PC-3 (cell line): Measurements from ENCODE around the gene TTC6. TPM values are rescaled to one million over a fixed set of nuclear protein-coding genes. Genes with fewer than 3 reads are reported as not detected.
A peak's percentile ranks its signal among the peaks of the same experiment; 100 is the strongest.

Experiments used
- ATAC-seq: fragments of 200-7000 bp; cut with Tn5 transposase; 2 replicates; pipeline ENCODE4 v1.9.1; 2020; ENCODE audit warnings: mild to moderate bottlenecking, moderate library complexity
- BruUV-seq: library from RNA; stranded (reverse); fragments of 400-500 nt; replicated peaks from 2 replicates; lab custom pipeline; 2021; lab: Mats Ljungman, UMichigan
- CTCF ChIA-PET: fragments of 300-600 bp; sonication (Branson Sonifier 250); formaldehyde crosslinking; loops from one replicate; lab custom pipeline; 2022; ENCODE audit warnings: antibody characterized with exemption; lab: Charles Lee
- POLR2A ChIA-PET: fragments of 300-600 bp; sonication (Branson Sonifier 250); formaldehyde crosslinking; loops from one replicate; lab custom pipeline; 2022; ENCODE audit warnings: antibody characterized with exemption; ENCODE audit not compliant: unreplicated experiment; lab: Charles Lee
- DNase-seq: peaks from one replicate; pipeline ENCODE4 v3.0.0-alpha.2; 2015
- H2AFZ ChIP-seq: fragments of 300-600 bp; sonication (generic); 2 replicates; pipeline ENCODE4 v1.6.0; 2016; ENCODE audit warnings: antibody characterized with exemption, low read length
- H3F3A ChIP-seq: fragments of 300-600 bp; sonication (generic); one replicate; pipeline ENCODE4 v1.6.0; 2017; ENCODE audit warnings: antibody characterized with exemption, low read length, control low read depth, mild to moderate bottlenecking; ENCODE audit not compliant: unreplicated experiment
- H3K27ac ChIP-seq: fragments of 300-600 bp; sonication (generic); 2 replicates; pipeline ENCODE4 v1.5.1; 2016; ENCODE audit warnings: mild to moderate bottlenecking, low read length
- H3K27me3 ChIP-seq: fragments of 300-600 bp; sonication (generic); 2 replicates; pipeline ENCODE4 v1.6.1; 2016; ENCODE audit warnings: low read length, mixed read lengths
- H3K36me3 ChIP-seq: fragments of 300-600 bp; sonication (generic); 2 replicates; pipeline ENCODE4 v1.6.1; 2016; ENCODE audit warnings: low read depth, mixed run types, low read length, mixed read lengths
- H3K4me1 ChIP-seq: fragments of 300-600 bp; sonication (generic); 2 replicates; pipeline ENCODE4 v1.5.1; 2016; ENCODE audit warnings: low read length; ENCODE audit not compliant: insufficient read depth
- H3K4me2 ChIP-seq: fragments of 300-600 bp; sonication (generic); 2 replicates; pipeline ENCODE4 v1.6.0; 2016; ENCODE audit warnings: low read length
- H3K4me3 ChIP-seq: fragments of 300-600 bp; sonication (generic); 2 replicates; pipeline ENCODE4 v1.5.1; 2016; ENCODE audit warnings: mild to moderate bottlenecking, low read length, mixed read lengths
- H3K79me2 ChIP-seq: fragments of 300-600 bp; sonication (generic); 2 replicates; pipeline ENCODE4 v1.6.1; 2017; ENCODE audit warnings: low read length, mixed read lengths
- H3K9ac ChIP-seq: fragments of 300-600 bp; sonication (generic); 2 replicates; pipeline ENCODE4 v1.6.0; 2016; ENCODE audit warnings: mild to moderate bottlenecking, low read length
- H3K9me2 ChIP-seq: fragments of 300-600 bp; sonication (generic); replicated peaks from 2 replicates; pipeline ENCODE4 v1.6.1; 2016; ENCODE audit warnings: mixed run types, low read length, mixed read lengths
- H3K9me3 ChIP-seq: fragments of 300-600 bp; sonication (generic); 2 replicates; pipeline ENCODE4 v1.6.1; 2016; ENCODE audit warnings: low read length, mixed read lengths
- H4K20me1 ChIP-seq: fragments of 300-600 bp; sonication (generic); 2 replicates; pipeline ENCODE4 v1.6.1; 2016; ENCODE audit warnings: low read length, mixed read lengths
- CTCF ChIP-seq: fragments of 300-600 bp; sonication (generic); conservative IDR thresholded peaks from 2 replicates; pipeline ENCODE4 v1.5.1; 2017; ENCODE audit warnings: antibody characterized with exemption, low read depth, mild to moderate bottlenecking, low read length
- EZH2 ChIP-seq: fragments of 300-600 bp; sonication (generic); IDR thresholded peaks from one replicate; pipeline ENCODE4 v1.6.1; 2017; ENCODE audit warnings: antibody characterized with exemption, mild to moderate bottlenecking, low read length; ENCODE audit not compliant: unreplicated experiment
- EZH2phosphoT487 ChIP-seq: fragments of 300-600 bp; sonication (generic); IDR thresholded peaks from 2 replicates; pipeline ENCODE4 v1.6.1; 2018; ENCODE audit warnings: mild to moderate bottlenecking, antibody characterized with exemption, low read length, borderline replicate concordance
- intact Hi-C: fragments of 100-400 bp; cut with micrococcal nuclease; formaldehyde crosslinking; loops from 2 replicates; pipeline ENCODE4 v1.9.0; 2023
- total RNA-seq: library from RNA; depleted of rRNA; stranded (reverse); fragments of >200 nt; gene quantifications from 2 replicates; pipeline ENCODE4 v1.2.3, GENCODE V29; 2014

TTC6 gene
- total RNA-seq, 1 experiment from 2014 or later, result 13.4 TPM

DNA sequence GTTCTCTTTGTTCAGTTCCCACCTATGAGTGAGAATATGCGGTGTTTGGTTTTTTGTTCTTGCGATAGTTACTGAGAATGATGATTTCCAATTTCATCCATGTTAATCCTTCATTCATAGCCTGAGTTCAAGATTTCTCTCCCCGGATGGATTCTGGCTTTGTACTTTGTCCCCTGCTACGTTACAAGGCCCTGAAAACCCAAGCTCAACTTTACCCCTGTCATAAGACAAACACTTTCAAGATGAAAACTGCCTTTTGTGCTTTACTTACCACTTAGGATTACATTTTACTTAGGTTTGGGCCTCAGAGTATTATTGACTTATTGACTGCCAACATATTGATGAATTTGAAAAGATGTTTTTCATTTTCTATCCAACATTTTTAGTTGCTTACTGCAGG is 36.7 kb upstream of the TTC6 start:
- Histone ChIP-seq H3K4me2 (no peak overlapping the region), H3K9me3 (no peaks in the 10 kb centered on the region), H3K27me3 (no peaks in the 10 kb centered on the region), H3K27ac (no peak overlapping the region), H3K9me2 (no peaks in the 10 kb centered on the region), H3K79me2 (peaks cover 23% of the 10 kb centered on the region), H3K9ac (no peak overlapping the region), H4K20me1 (no peaks in the 10 kb centered on the region), H2AFZ (no peak overlapping the region), H3K4me1 (peaks cover 18% of the 10 kb centered on the region), H3F3A (no peaks in the 10 kb centered on the region), H3K36me3 (peaks cover 10% of the 10 kb centered on the region; the same call in 1 of the 2 replicates), H3K4me3 (no peak overlapping the region)
- no peak for ATAC-seq
- intact Hi-C loops, result no loop called here
- no peak for DNase-seq
- TF ChIP-seq EZH2 (no peak), CTCF (no peak), EZH2phosphoT487 (no peak)
- CTCF ChIA-PET, result no interaction called here
- BruUV-seq, result no TSS peak
- POLR2A ChIA-PET, result no interaction called here

DNA sequence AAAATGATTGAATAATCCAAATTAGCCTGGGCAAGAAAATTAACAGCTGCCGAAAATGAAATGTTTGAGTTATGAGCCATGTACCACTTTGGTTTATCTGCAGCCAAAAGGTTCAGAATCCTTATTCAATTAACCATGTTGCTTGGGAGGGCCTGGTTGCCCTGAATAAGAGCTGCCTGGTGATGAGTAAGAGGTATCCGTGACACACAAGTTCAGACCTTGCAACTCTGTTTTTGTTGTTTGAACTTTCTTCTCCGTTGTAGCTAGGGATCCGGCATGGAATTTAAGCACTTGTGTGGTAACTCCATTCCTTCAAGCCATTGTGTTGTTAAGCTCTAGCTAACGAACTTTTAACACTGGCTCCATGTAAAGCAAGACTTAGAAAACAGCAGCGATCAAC is 36.0 kb upstream of the TTC6 start:
- no peak for TF ChIP-seq EZH2
- H3K4me3 ChIP-seq, result no peak overlapping the region
- no peaks in the 10 kb centered on the region for H3F3A ChIP-seq
- H3K36me3 ChIP-seq, result peaks cover 10% of the 10 kb centered on the region; the same call in 1 of the 2 replicates
- H3K27ac ChIP-seq, result no peak overlapping the region
- no peak overlapping the region for H3K9ac ChIP-seq
- H3K9me2 ChIP-seq, result no peaks in the 10 kb centered on the region
- no peaks in the 10 kb centered on the region for H3K27me3 ChIP-seq
- ATAC-seq, result no peak
- no peaks in the 10 kb centered on the region for H3K9me3 ChIP-seq
- no peaks in the 10 kb centered on the region for H4K20me1 ChIP-seq
- ChIA-PET POLR2A (no interaction called here), CTCF (interaction anchor here (0.6 kb wide), 1 partner anchor 36 kb away, joined by 3 read pairs; the partner anchor contains the start of gene FOXA1)
- intact Hi-C loops, result no loop called here
- no peak overlapping the region for H2AFZ ChIP-seq
- H3K79me2 ChIP-seq, result peaks cover 29% of the 10 kb centered on the region
- no peak for DNase-seq
- H3K4me1 ChIP-seq, result peaks cover 23% of the 10 kb centered on the region
- H3K4me2 ChIP-seq, result no peak overlapping the region
- BruUV-seq, result no TSS peak

- peaks cover 52% of the 10 kb centered on the region for H3K79me2 ChIP-seq
- peak overlapping the region; percentile 75 for H3K4me2 ChIP-seq
- no peak for ATAC-seq
- CTCF ChIA-PET, result no interaction called here
- H3K36me3 ChIP-seq, result 0 out of 2 replicates have a peak, but pooled peaks cover 2% of the 10 kb centered on the region
- no peak overlapping the region for H3K9ac ChIP-seq
- intact Hi-C loops, result no loop called here
- no peaks in the 10 kb centered on the region for H3K9me3 ChIP-seq
- BruUV-seq, result no TSS peak
- no peak overlapping the region for H3K27ac ChIP-seq
- H3F3A ChIP-seq, result no peaks in the 10 kb centered on the region
- no peak for DNase-seq
- no peak overlapping the region for H2AFZ ChIP-seq
- no peaks in the 10 kb centered on the region for H4K20me1 ChIP-seq
- H3K9me2 ChIP-seq, result no peaks in the 10 kb centered on the region
- no peak overlapping the region for H3K4me3 ChIP-seq
- POLR2A ChIA-PET, result interaction anchor here (0.6 to 0.7 kb wide), 2 partner anchors 22 to 413 kb away, joined by 3 to 9 read pairs; no protein-coding TSS in a partner anchor
- TF ChIP-seq EZH2phosphoT487 (no peak), CTCF (no peak)
- H3K27me3 ChIP-seq, result no peaks in the 10 kb centered on the region
- H3K4me1 ChIP-seq, result peaks cover 53% of the 10 kb centered on the region
These were observed 32.2 kb upstream of the TTC6 start for GRCh38 chr14:37563189-37563588.
